IMR-90 (cell line): ENCODE data around the gene GMFB. TPM values are rescaled to one million over a fixed set of nuclear protein-coding genes. Genes with fewer than 3 reads are reported as not detected.
A peak's percentile ranks its signal among the peaks of the same experiment; 100 is the strongest.

ENCODE experiments used
- ATAC-seq: fragments of 200-7000 bp; cut with Tn5 transposase; 2 replicates; pipeline ENCODE4 v1.9.1; 2020; ENCODE audit warnings: low read depth, mild to moderate bottlenecking, moderate library complexity
- BruUV-seq: library from RNA; stranded (reverse); fragments of 400-500 nt; replicated peaks from 2 replicates; lab custom pipeline; 2021; lab: Mats Ljungman, UMichigan
- CTCF ChIA-PET: fragments of 300-600 bp; formaldehyde crosslinking; extraction: SDS; loops from one replicate; lab custom pipeline; 2021; ENCODE audit warnings: antibody characterized with exemption; lab: Yijun Ruan, JAX
- POLR2A ChIA-PET: fragments of 300-600 bp; sonication (Branson Sonifier 250); formaldehyde crosslinking; loops from one replicate; lab custom pipeline; 2022; ENCODE audit warnings: antibody characterized with exemption; ENCODE audit not compliant: unreplicated experiment; lab: Charles Lee
- DNase-seq: peaks from one replicate; pipeline ENCODE4 v3.0.0; 2013
- H2AFZ ChIP-seq: replicated peaks from 2 replicates; pipeline ENCODE3; 2013; ENCODE audit warnings: low read length, mild to moderate bottlenecking; ENCODE audit not compliant: poor library complexity
- H2AK5ac ChIP-seq: 2 replicates; pipeline ENCODE4 v1.6.1; 2013; ENCODE audit warnings: low read depth, low read length, inconsistent platforms
- H2AK9ac ChIP-seq: replicated peaks from 2 replicates; pipeline ENCODE3; 2013; ENCODE audit warnings: mild to moderate bottlenecking, low read depth, low read length, moderate library complexity; ENCODE audit not compliant: poor library complexity
- H2BK120ac ChIP-seq: 2 replicates; pipeline ENCODE4 v1.6.1; 2013; ENCODE audit warnings: low read depth, low read length, inconsistent platforms
- H2BK15ac ChIP-seq: 3 replicates; pipeline ENCODE4 v1.6.1; 2013; ENCODE audit warnings: low read depth, low read length, inconsistent platforms
- H2BK20ac ChIP-seq: 2 replicates; pipeline ENCODE4 v1.6.1; 2013; ENCODE audit warnings: low read depth, mild to moderate bottlenecking, inconsistent platforms, low read length, moderate library complexity
- H2BK5ac ChIP-seq: 2 replicates; pipeline ENCODE4 v1.6.1; 2013; ENCODE audit warnings: mild to moderate bottlenecking, low read depth, low read length, inconsistent platforms; ENCODE audit not compliant: poor library complexity, severe bottlenecking
- H3K14ac ChIP-seq: replicated peaks from 2 replicates; pipeline ENCODE4 v1.6.1; 2013; ENCODE audit warnings: low read depth, low read length, inconsistent platforms
- H3K18ac ChIP-seq: 2 replicates; pipeline ENCODE4 v1.6.1; 2013; ENCODE audit warnings: low read depth, low read length, control low read depth
- H3K23ac ChIP-seq: 2 replicates; pipeline ENCODE4 v1.6.1; 2013; ENCODE audit warnings: low read depth, low read length, inconsistent platforms
- H3K27ac ChIP-seq: 2 replicates; pipeline ENCODE4 v1.5.1; 2013; ENCODE audit warnings: mild to moderate bottlenecking, control low read depth, low read length; ENCODE audit not compliant: insufficient read depth
- H3K27me3 ChIP-seq: 2 replicates; pipeline ENCODE4 v1.6.1; 2013; ENCODE audit warnings: low read length; ENCODE audit not compliant: control insufficient read depth, insufficient read depth
- H3K36me3 ChIP-seq: 2 replicates; pipeline ENCODE4 v1.6.1; 2013; ENCODE audit warnings: low read length, mixed read lengths; ENCODE audit not compliant: control insufficient read depth, insufficient read depth
- H3K4ac ChIP-seq: 2 replicates; pipeline ENCODE4 v1.6.1; 2013; ENCODE audit warnings: low read depth, low read length, inconsistent platforms
- H3K4me1 ChIP-seq: 2 replicates; pipeline ENCODE4 v1.6.1; 2013; ENCODE audit warnings: low read length, mixed read lengths; ENCODE audit not compliant: control insufficient read depth, insufficient read depth
- H3K4me2 ChIP-seq: 2 replicates; pipeline ENCODE4 v1.6.1; 2013; ENCODE audit warnings: low read depth, mild to moderate bottlenecking, control low read depth, low read length, moderate library complexity
- H3K4me3 ChIP-seq: 2 replicates; pipeline ENCODE4 v1.5.1; 2013; ENCODE audit warnings: low read depth, mild to moderate bottlenecking, control low read depth, low read length, moderate library complexity; ENCODE audit not compliant: insufficient read depth
- H3K56ac ChIP-seq: 2 replicates; pipeline ENCODE4 v1.6.1; 2013; ENCODE audit warnings: low read length, inconsistent platforms; ENCODE audit not compliant: insufficient read depth; ENCODE audit errors: extremely low read depth
- H3K79me1 ChIP-seq, 2 experiments: 2 replicates each; pipeline ENCODE4 v1.6.1; 2013; ENCODE audit warnings: low read length in 2 of 2, inconsistent platforms in 1 of 2, low read depth in 1 of 2
- H3K9ac ChIP-seq: 2 replicates; pipeline ENCODE4 v1.6.1; 2013; ENCODE audit warnings: low read depth, low read length, control low read depth
- H3K9me1 ChIP-seq: 2 replicates; pipeline ENCODE4 v1.6.1; 2013; ENCODE audit warnings: low read length, inconsistent platforms; ENCODE audit not compliant: insufficient read depth
- H3K9me3 ChIP-seq: 2 replicates; pipeline ENCODE4 v1.6.1; 2013; ENCODE audit warnings: low read length; ENCODE audit not compliant: control insufficient read depth, insufficient read depth
- H4K20me1 ChIP-seq: 2 replicates; pipeline ENCODE4 v1.6.1; 2013; ENCODE audit warnings: low read length, inconsistent platforms; ENCODE audit not compliant: insufficient read depth
- H4K5ac ChIP-seq: 2 replicates; pipeline ENCODE4 v1.6.1; 2013; ENCODE audit warnings: mild to moderate bottlenecking, low read depth, low read length, control low read depth
- H4K8ac ChIP-seq, 2 experiments: 2 replicates each; pipeline ENCODE4 v1.6.1; 2013; ENCODE audit warnings: low read depth in 2 of 2, low read length in 2 of 2, control low read depth in 1 of 2, inconsistent platforms in 1 of 2
- H4K91ac ChIP-seq: 2 replicates; pipeline ENCODE4 v1.6.1; 2013; ENCODE audit warnings: low read depth, low read length, inconsistent platforms; ENCODE audit not compliant: insufficient read depth
- BHLHE40 ChIP-seq: fragments of 150-350 bp; IDR thresholded peaks from 2 replicates; pipeline ENCODE4 v1.6.1; 2016; ENCODE audit warnings: mild to moderate bottlenecking, low read depth, low read length
- CEBPB ChIP-seq: IDR thresholded peaks from 2 replicates; pipeline ENCODE4 v1.6.1; 2012; ENCODE audit warnings: low read depth, low read length, improper control_type of control experiment
- CHD1 ChIP-seq: IDR thresholded peaks from 2 replicates; pipeline ENCODE4 v1.6.1; 2012; ENCODE audit warnings: low read depth, low read length, improper control_type of control experiment
- CTCF ChIP-seq: conservative IDR thresholded peaks from 2 replicates; pipeline ENCODE4 v1.5.1; 2012; ENCODE audit warnings: mild to moderate bottlenecking, low read depth, low read length, improper control_type of control experiment
- ELK1 ChIP-seq: fragments of 150-350 bp; IDR thresholded peaks from 2 replicates; pipeline ENCODE4 v1.6.1; 2016; ENCODE audit warnings: low read depth, mild to moderate bottlenecking, low read length, moderate library complexity, borderline replicate concordance
- FOS ChIP-seq: fragments of 150-350 bp; IDR thresholded peaks from 2 replicates; pipeline ENCODE4 v1.6.1; 2016; ENCODE audit warnings: low read depth, low read length
- MAFK ChIP-seq: IDR thresholded peaks from 2 replicates; pipeline ENCODE4 v1.6.1; 2012; ENCODE audit warnings: low read depth, low read length, improper control_type of control experiment
- MAZ ChIP-seq: IDR thresholded peaks from 2 replicates; pipeline ENCODE4 v1.6.1; 2012; ENCODE audit warnings: low read depth, mild to moderate bottlenecking, low read length, improper control_type of control experiment, moderate library complexity, borderline replicate concordance
- MXI1 ChIP-seq: IDR thresholded peaks from 2 replicates; pipeline ENCODE4 v1.6.1; 2012; ENCODE audit warnings: low read depth, mild to moderate bottlenecking, low read length, moderate library complexity, borderline replicate concordance
- NFE2L2 ChIP-seq: fragments of 150-350 bp; IDR thresholded peaks from 2 replicates; pipeline ENCODE4 v1.6.1; 2016; ENCODE audit warnings: low read depth, mild to moderate bottlenecking, low read length
- POLR2A ChIP-seq: IDR thresholded peaks from 2 replicates; pipeline ENCODE4 v1.6.1; 2012; ENCODE audit warnings: mild to moderate bottlenecking, low read depth, low read length
- RAD21 ChIP-seq: IDR thresholded peaks from 2 replicates; pipeline ENCODE4 v1.6.1; 2012; ENCODE audit warnings: low read length, improper control_type of control experiment
- RCOR1 ChIP-seq: IDR thresholded peaks from 2 replicates; pipeline ENCODE4 v1.6.1; 2012; ENCODE audit warnings: mild to moderate bottlenecking, low read length, improper control_type of control experiment; ENCODE audit not compliant: insufficient replicate concordance
- RFX5 ChIP-seq: IDR thresholded peaks from 2 replicates; pipeline ENCODE4 v1.8.0; 2012; ENCODE audit warnings: low read depth, mild to moderate bottlenecking, low read length, moderate library complexity
- SMC3 ChIP-seq: fragments of 150-350 bp; IDR thresholded peaks from 2 replicates; pipeline ENCODE4 v1.6.1; 2016; ENCODE audit warnings: low read depth, mild to moderate bottlenecking, antibody characterized with exemption, low read length, moderate library complexity
- USF2 ChIP-seq: fragments of 150-350 bp; IDR thresholded peaks from 2 replicates; pipeline ENCODE4 v1.6.1; 2017; ENCODE audit warnings: mild to moderate bottlenecking, antibody characterized with exemption, low read length, low read depth
- WGBS, 2 experiments: methylation state at CpG; one replicate each; pipeline versions ENCODE4 v1.1.5 to v1.1.7; 2013; ENCODE audit warnings: missing lambda C conversion rate in 2 of 2; ENCODE audit not compliant: insufficient read length in 1 of 2; ENCODE audit errors: extremely low coverage in 2 of 2; 5-methylcytosine and 5-hydroxymethylcytosine counted together
- dilution Hi-C: fragments of 300-500 bp; cut with HindIII; formaldehyde crosslinking; loops from one replicate; pipeline ENCODE4 v1.14.3; 2018; ENCODE audit warnings: low sequenced_read_pairs; ENCODE audit not compliant: unreplicated experiment
- in situ Hi-C: fragments of 300-500 bp; cut with MboI; formaldehyde crosslinking; loops from 3 replicates; pipeline ENCODE4 v1.14.3; 2019; ENCODE audit warnings: low sequenced_read_pairs, inconsistent platforms, mixed read lengths
- intact Hi-C: fragments of 100-400 bp; cut with micrococcal nuclease; formaldehyde crosslinking; loops from 2 replicates; pipeline ENCODE4 v1.10.0; 2022
- polyA plus RNA-seq, 3 experiments: library from polyadenylated mRNA; depleted of rRNA; stranded (reverse); fragments of >200 nt; gene quantifications; 2 replicates each; pipeline ENCODE4 v1.2.3, GENCODE V29; 2012; ENCODE audit warnings: low replicate concordance in 1 of 3
- total RNA-seq: library from RNA; depleted of rRNA; stranded (reverse); fragments of >200 nt; gene quantifications from 2 replicates; pipeline ENCODE4 v1.2.3, GENCODE V29; 2012

GMFB gene
- total and polyA plus RNA-seq, 2 of the 4 experiments (the other 2 are of a cell fraction) = 22.4 to 59.1 TPM

DNA sequence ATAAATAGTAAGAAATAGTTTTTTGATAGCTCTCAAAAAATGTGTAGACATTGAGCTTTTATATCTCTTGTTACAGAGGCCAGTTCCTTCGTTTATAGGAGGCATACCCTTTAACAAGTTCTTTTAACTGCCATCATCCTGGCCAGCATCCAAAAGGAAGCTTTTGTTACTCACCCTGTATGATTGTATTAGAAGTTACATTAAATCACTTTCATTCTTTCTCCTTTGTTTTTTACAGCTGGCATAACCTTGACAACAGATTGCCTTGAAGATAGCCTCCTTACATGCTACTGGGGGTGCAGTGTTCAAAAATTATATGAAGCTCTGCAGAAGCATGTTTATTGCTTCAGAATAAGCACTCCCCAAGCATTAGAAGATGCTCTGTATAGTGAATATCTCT lies 41.0 kb upstream of the GMFB start:
- no peak overlapping the region for H4K8ac ChIP-seq
- H3K23ac ChIP-seq = no peak overlapping the region
- H3K9me1 ChIP-seq = peaks cover 3% of the 10 kb centered on the region; the same call in 1 of the 2 replicates
- no peak overlapping the region for H2AFZ ChIP-seq
- no peak overlapping the region for H3K4me2 ChIP-seq
- peaks cover 2% of the 10 kb centered on the region for H3K4me1 ChIP-seq
- WGBS, 2 experiments = no CpG with 5 or more reads among the region's 1 CpG
- H3K79me1 ChIP-seq = peaks cover 6 to 7% of the 10 kb centered on the region in 2 experiments
- no peaks in the 10 kb centered on the region; the same call in 1 of the 2 replicates for H4K20me1 ChIP-seq
- intact Hi-C loops (no loop called here), dilution Hi-C loops (no loop called here), in situ Hi-C loops (no loop called here)
- BruUV-seq = no TSS peak
- H2AK5ac ChIP-seq = no peak overlapping the region
- no peaks in the 10 kb centered on the region for H3K27me3 ChIP-seq
- no peak overlapping the region for H3K9ac ChIP-seq
- ChIA-PET POLR2A (no interaction called here), CTCF (no interaction called here)
- H3K14ac ChIP-seq = no peak overlapping the region
- H4K91ac ChIP-seq = no peak overlapping the region
- H2BK5ac ChIP-seq = no peak overlapping the region
- no peak overlapping the region for H3K56ac ChIP-seq
- ATAC-seq (peak; percentile 32; the same call in 1 of the 2 replicates), DNase-seq (peak; percentile 68)
- no peak overlapping the region for H3K4me3 ChIP-seq
- no peak overlapping the region for H4K5ac ChIP-seq
- H3K9me3 ChIP-seq = no peaks in the 10 kb centered on the region
- no peak overlapping the region for H3K18ac ChIP-seq
- H2BK120ac ChIP-seq = no peak overlapping the region
- H3K27ac ChIP-seq = no peak overlapping the region
- H2AK9ac ChIP-seq = no peak overlapping the region
- H3K4ac ChIP-seq = no peak overlapping the region
- H2BK20ac ChIP-seq = no peak overlapping the region
- H3K36me3 ChIP-seq = peaks cover 12% of the 10 kb centered on the region
- H2BK15ac ChIP-seq = no peak overlapping the region
- no peak for TF ChIP-seq USF2
- no peak for TF ChIP-seq POLR2A
- no peak for TF ChIP-seq MXI1
- TF ChIP-seq RFX5 = no peak
- no peak for TF ChIP-seq CTCF
- TF ChIP-seq NFE2L2 = no peak
- TF ChIP-seq FOS = no peak
- no peak for TF ChIP-seq MAZ
- TF ChIP-seq SMC3 = no peak
- no peak for TF ChIP-seq CEBPB
- TF ChIP-seq RCOR1 = no peak
- no peak for TF ChIP-seq BHLHE40
- TF ChIP-seq CHD1 = no peak
- no peak for TF ChIP-seq MAFK
- TF ChIP-seq RAD21 = no peak
- no peak for TF ChIP-seq ELK1
